ENCODE data around the gene OMP.
"Not testable (repeated sequence)": the region's sequence is repeated elsewhere in the genome, so short reads cannot be mapped to it uniquely, and the experiment has no call there.

OMP gene

GRCh38 chr11:77057938-77058474, 44.6 kb upstream of the OMP start:
- in situ Hi-C loops (cut with MboI; ENCODE audit: low pct_unique_long_range_greater_than_20kb, low sequenced_read_pairs, unreplicated experiment) = no loop called here
- no peak for DNase-seq (ENCODE audit: low spot score)
- no peak for TF ChIP-seq CTCF (IDR thresholded peaks at IDR 0.05; ENCODE audit: extremely low read depth, insufficient read depth, missing control alignments)

GRCh38 chr11:77058900-77059299, 43.7 kb upstream of the OMP start:
- DNase-seq (ENCODE audit: low spot score) = no peak
- TF ChIP-seq CTCF (IDR thresholded peaks at IDR 0.05; ENCODE audit: extremely low read depth, insufficient read depth, missing control alignments) = no peak
- in situ Hi-C loops (cut with MboI; ENCODE audit: low pct_unique_long_range_greater_than_20kb, low sequenced_read_pairs, unreplicated experiment) = no loop called here

GRCh38 chr11:77059806-77060205, 42.8 kb upstream of the OMP start:
- in situ Hi-C loops (cut with MboI; ENCODE audit: low pct_unique_long_range_greater_than_20kb, low sequenced_read_pairs, unreplicated experiment) = no loop called here
- no peak for TF ChIP-seq CTCF (IDR thresholded peaks at IDR 0.05; ENCODE audit: extremely low read depth, insufficient read depth, missing control alignments)
- DNase-seq (ENCODE audit: low spot score) = no peak

GRCh38 chr11:77060234-77060633, 42.4 kb upstream of the OMP start:
- in situ Hi-C loops (cut with MboI; ENCODE audit: low pct_unique_long_range_greater_than_20kb, low sequenced_read_pairs, unreplicated experiment) = no loop called here
- no peak for DNase-seq (ENCODE audit: low spot score)
- TF ChIP-seq CTCF (IDR thresholded peaks at IDR 0.05; ENCODE audit: extremely low read depth, insufficient read depth, missing control alignments) = no peak

- DNase-seq (ENCODE audit: low spot score); in situ Hi-C loops (cut with MboI; ENCODE audit: low pct_unique_long_range_greater_than_20kb, low sequenced_read_pairs, unreplicated experiment): not testable (repeated sequence)
Measured at GRCh38 chr11:77061258-77061657, 41.4 kb upstream of the OMP start.

GRCh38 chr11:77062924-77063323, 39.7 kb upstream of the OMP start:
- DNase-seq (ENCODE audit: low spot score) = no peak
- TF ChIP-seq CTCF (IDR thresholded peaks at IDR 0.05; ENCODE audit: extremely low read depth, insufficient read depth, missing control alignments) = no peak
- in situ Hi-C loops (cut with MboI; ENCODE audit: low pct_unique_long_range_greater_than_20kb, low sequenced_read_pairs, unreplicated experiment) = no loop called here

- in situ Hi-C loops (cut with MboI; ENCODE audit: low pct_unique_long_range_greater_than_20kb, low sequenced_read_pairs, unreplicated experiment) = no loop called here
- no peak for DNase-seq (ENCODE audit: low spot score)
- TF ChIP-seq CTCF (IDR thresholded peaks at IDR 0.05; ENCODE audit: extremely low read depth, insufficient read depth, missing control alignments) = no peak
Measured at GRCh38 chr11:77063407-77063806, 39.2 kb upstream of the OMP start.

Data from GM13977 (cell line).